ENCODE measurements around the gene COL4A5.
"Not testable (repeated sequence)": the region's sequence is repeated elsewhere in the genome, so short reads cannot be mapped to it uniquely, and the experiment has no call there.

The COL4A5 gene

GRCh38 chrX:108439426-108439942, at the start of gene COL4A5:
Gene COL4A5 (plus strand): TSS chrX:108439838. CDS start chrX:108440126, 288 bp downstream.
- DNase-seq: peak; percentile 4

- not testable (repeated sequence) for DNase-seq
Observed at GRCh38 chrX:108390976-108391717, 48.5 kb upstream of the COL4A5 start.

GRCh38 chrX:108396188-108396891, 43.3 kb upstream of the COL4A5 start:
- no peak for DNase-seq

- DNase-seq: no peak
Observed at GRCh38 chrX:108396986-108397385, 42.7 kb upstream of the COL4A5 start.

- DNase-seq: no peak
Observed at GRCh38 chrX:108397627-108398391, 41.8 kb upstream of the COL4A5 start.

- no peak for DNase-seq
Observed at GRCh38 chrX:108399418-108400165, 40.0 kb upstream of the COL4A5 start.

GRCh38 chrX:108412783-108413182, 26.9 kb upstream of the COL4A5 start:
- no peak for DNase-seq

GRCh38 chrX:108415146-108415545, 24.5 kb upstream of the COL4A5 start:
- DNase-seq: no peak

GRCh38 chrX:108415891-108416290, 23.7 kb upstream of the COL4A5 start:
- no peak for DNase-seq

GRCh38 chrX:108417257-108417656, 22.4 kb upstream of the COL4A5 start:
- no peak for DNase-seq

- no peak for DNase-seq
Observed at GRCh38 chrX:108419401-108419800, 20.2 kb upstream of the COL4A5 start.

- no peak for DNase-seq
Observed at GRCh38 chrX:108420481-108420880, 19.2 kb upstream of the COL4A5 start.

GRCh38 chrX:108426262-108426661, 13.4 kb upstream of the COL4A5 start:
- DNase-seq: no peak

GRCh38 chrX:108435261-108435660, 4.4 kb upstream of the COL4A5 start:
- no peak for DNase-seq

GRCh38 chrX:108437349-108438109, 2.1 kb upstream of the COL4A5 start:
- DNase-seq: no peak

- no peak for DNase-seq
Observed at GRCh38 chrX:108438110-108438623, 1.5 kb upstream of the COL4A5 start, which contains the start of gene COL4A6. Gene COL4A6 (minus strand): TSS chrX:108438422. CDS start chrX:108438196, 226 bp downstream.

- no peak for DNase-seq
Observed at GRCh38 chrX:108439961-108440696, 491 bp downstream of the COL4A5 start.

- DNase-seq: no peak
Observed at GRCh38 chrX:108442901-108443464, 3.3 kb downstream of the COL4A5 start.

- no peak for DNase-seq
Observed at GRCh38 chrX:108447303-108447702, 7.7 kb downstream of the COL4A5 start.

- no peak for DNase-seq
Observed at GRCh38 chrX:108453841-108454240, 14.2 kb downstream of the COL4A5 start.

All from DMS79 (cell line).